SK-N-SH (cell line): ENCODE measurements around the gene APOL6. TPM values are rescaled to one million over a fixed set of nuclear protein-coding genes. Genes with fewer than 3 reads are reported as not detected.

ENCODE experiments used
- CTCF ChIA-PET: fragments of 300-600, 350-600 bp; formaldehyde crosslinking; extraction: SDS; loops from one replicate; lab custom pipeline; 2021; lab: Yijun Ruan, JAX
- POLR2A ChIA-PET: fragments of 350-600 bp; sonication (Branson Sonifier 250); formaldehyde crosslinking; extraction: SDS; loops from one replicate; lab custom pipeline; 2020; ENCODE audit warnings: antibody characterized with exemption, inconsistent platforms; lab: Yijun Ruan, JAX
- DNase-seq: peaks from one replicate; pipeline ENCODE4 v3.0.0; 2012
- H2AFZ ChIP-seq: fragments of 200-600 bp; sonication (generic); 2 replicates; pipeline ENCODE4 v1.8.1; 2016; ENCODE audit warnings: antibody characterized with exemption, mild to moderate bottlenecking, low read depth
- H3F3A ChIP-seq: fragments of 200-600 bp; sonication (generic); replicated peaks from 2 replicates; pipeline ENCODE3; 2016; ENCODE audit warnings: antibody characterized with exemption, mild to moderate bottlenecking; ENCODE audit not compliant: insufficient read depth
- H3K27ac ChIP-seq, 2 experiments: fragments of 200-500 bp in 1 of 2; fragments of 200-600 bp in 1 of 2; sonication (Bioruptor generic) in 1 of 2; sonication (generic), shearing (Covaris generic) in 1 of 2; 2 replicates each; pipeline versions ENCODE4 v1.5.1 to v1.6.1; 2014 to 2016; ENCODE audit warnings: low read depth in 2 of 2, inconsistent platforms in 1 of 2, low read length in 1 of 2, mild to moderate bottlenecking in 1 of 2, mixed read lengths in 1 of 2
- H3K27me3 ChIP-seq: fragments of 200-600 bp; sonication (generic), shearing (Covaris generic); 2 replicates; pipeline ENCODE4 v1.6.1; 2016; ENCODE audit warnings: mixed run types; ENCODE audit not compliant: insufficient read depth
- H3K36me3 ChIP-seq, 2 experiments: fragments of 200-500 bp in 1 of 2; fragments of 200-600 bp in 1 of 2; sonication (Bioruptor generic) in 1 of 2; sonication (generic) in 1 of 2; replicated peaks in 1 of 2; 2 replicates each; pipeline versions ENCODE3 to v1.5.1; 2014 to 2016; ENCODE audit warnings: low read length in 1 of 2, mild to moderate bottlenecking in 1 of 2; ENCODE audit not compliant: insufficient read depth in 2 of 2, control insufficient read depth in 1 of 2
- H3K4me1 ChIP-seq, 2 experiments: fragments of 200-500 bp in 1 of 2; fragments of 200-600 bp in 1 of 2; sonication (Bioruptor generic) in 1 of 2; sonication (generic), shearing (Covaris generic) in 1 of 2; 2 replicates each; pipeline versions ENCODE4 v1.5.1 to v1.6.1; 2014 to 2016; ENCODE audit warnings: low read depth in 1 of 2, low read length in 1 of 2, mixed run types in 1 of 2; ENCODE audit not compliant: insufficient read depth in 2 of 2, control insufficient read depth in 1 of 2
- H3K4me2 ChIP-seq: fragments of 200-600 bp; sonication (generic), shearing (Covaris generic); 2 replicates; pipeline ENCODE4 v1.6.1; 2017; ENCODE audit warnings: mixed run types
- H3K4me3 ChIP-seq, 2 experiments: fragments of 200-500 bp in 1 of 2; fragments of 200-600 bp in 1 of 2; sonication (Bioruptor generic) in 1 of 2; sonication (generic), shearing (Covaris generic) in 1 of 2; 2 replicates each; pipeline versions ENCODE4 v1.5.1 to v1.8.1; 2014 to 2016; ENCODE audit warnings: low read depth in 2 of 2, inconsistent platforms in 1 of 2, low read length in 1 of 2, mild to moderate bottlenecking in 1 of 2, mixed read lengths in 1 of 2, moderate library complexity in 1 of 2
- H3K79me2 ChIP-seq: fragments of 200-600 bp; sonication (generic); 2 replicates; pipeline ENCODE4 v1.8.1; 2017; ENCODE audit warnings: mild to moderate bottlenecking; ENCODE audit not compliant: insufficient read depth
- H3K9ac ChIP-seq: fragments of 200-600 bp; sonication (generic); 2 replicates; pipeline ENCODE4 v1.6.1; 2017; ENCODE audit warnings: mixed run types
- H3K9me2 ChIP-seq: fragments of 200-600 bp; sonication (generic); 2 replicates; pipeline ENCODE4 v1.6.1; 2017; ENCODE audit warnings: mixed run types
- H3K9me3 ChIP-seq: fragments of 200-600 bp; sonication (generic); 2 replicates; pipeline ENCODE4 v1.6.1; 2017; ENCODE audit warnings: mixed run types, mild to moderate bottlenecking, moderate library complexity
- H4K20me1 ChIP-seq: fragments of 200-600 bp; sonication (generic); 2 replicates; pipeline ENCODE4 v1.6.1; 2017; ENCODE audit warnings: mild to moderate bottlenecking, mixed run types; ENCODE audit not compliant: insufficient read depth
- CTCF ChIP-seq: fragments of 200-600 bp; sonication (generic); IDR thresholded peaks from 2 replicates; pipeline ENCODE4 v1.6.1; 2017; ENCODE audit warnings: antibody characterized with exemption, mild to moderate bottlenecking, moderate library complexity
- ELF1 ChIP-seq: IDR thresholded peaks from 2 replicates; pipeline ENCODE4 v1.4.0; 2012
- EP300 ChIP-seq, 2 experiments: IDR thresholded peaks; 2 replicates each; pipeline versions ENCODE4 v1.4.0 to v1.6.1; 2012; ENCODE audit warnings: borderline replicate concordance in 1 of 2, low read depth in 1 of 2, low read length in 1 of 2
- FOSL2 ChIP-seq: IDR thresholded peaks from 2 replicates; pipeline ENCODE4 v1.4.0; 2012; ENCODE audit warnings: low read depth, mild to moderate bottlenecking, moderate library complexity, borderline replicate concordance
- FOXJ3 ChIP-seq: sonication (generic); formaldehyde crosslinking; IDR thresholded peaks from 2 replicates; pipeline ENCODE4 v1.5.1; 2020; ENCODE audit warnings: mild to moderate bottlenecking, missing genetic modification reagents
- FOXM1 ChIP-seq: IDR thresholded peaks from 2 replicates; pipeline ENCODE4 v1.4.0; 2012; ENCODE audit warnings: low read depth, mild to moderate bottlenecking
- GATA2 ChIP-seq: sonication (generic); formaldehyde crosslinking; IDR thresholded peaks from 2 replicates; pipeline ENCODE4 v1.5.0; 2020; ENCODE audit warnings: mild to moderate bottlenecking, missing genetic modification reagents
- JUND ChIP-seq: IDR thresholded peaks from 2 replicates; pipeline ENCODE4 v1.4.0; 2012
- MEF2A ChIP-seq: IDR thresholded peaks from 2 replicates; pipeline ENCODE4 v1.4.0; 2012; ENCODE audit warnings: low read depth, borderline replicate concordance
- MXI1 ChIP-seq: IDR thresholded peaks from 2 replicates; pipeline ENCODE4 v1.6.1; 2012; ENCODE audit warnings: mild to moderate bottlenecking, low read depth, low read length, improper control_type of control experiment
- PBX3 ChIP-seq: IDR thresholded peaks from 2 replicates; pipeline ENCODE4; 2012
- POLR2AphosphoS5 ChIP-seq: IDR thresholded peaks from 2 replicates; pipeline ENCODE4 v1.6.1; 2012; ENCODE audit warnings: low read depth, low read length
- RAD21 ChIP-seq: IDR thresholded peaks from 2 replicates; pipeline ENCODE4 v1.6.1; 2012; ENCODE audit warnings: mild to moderate bottlenecking, low read length
- RCOR1 ChIP-seq: fragments of 150-350 bp; IDR thresholded peaks from 2 replicates; pipeline ENCODE4 v1.6.1; 2017; ENCODE audit warnings: antibody characterized with exemption, low read length
- REST ChIP-seq: IDR thresholded peaks from 2 replicates; pipeline ENCODE4 v1.6.1; 2012; ENCODE audit warnings: mild to moderate bottlenecking, low read depth, low read length, moderate library complexity
- SIN3A ChIP-seq: IDR thresholded peaks from 2 replicates; pipeline ENCODE4 v1.6.1; 2012; ENCODE audit warnings: low read depth, mild to moderate bottlenecking, low read length, moderate library complexity, borderline replicate concordance
- SMC3 ChIP-seq: IDR thresholded peaks from 2 replicates; pipeline ENCODE4 v1.6.1; 2012; ENCODE audit warnings: low read depth, low read length, improper control_type of control experiment
- TCF12 ChIP-seq: IDR thresholded peaks from 2 replicates; pipeline ENCODE4 v1.4.0; 2012
- USF1 ChIP-seq: IDR thresholded peaks from 2 replicates; pipeline ENCODE4 v1.4.0; 2012; ENCODE audit warnings: low read depth, borderline replicate concordance
- YY1 ChIP-seq: IDR thresholded peaks from 2 replicates; pipeline ENCODE4 v1.4.0; 2012; ENCODE audit warnings: low read depth, mild to moderate bottlenecking
- WGBS: methylation state at CpG from one replicate; pipeline ENCODE4 v1.1.6; 2017; ENCODE audit warnings: low lambda C conversion rate; 5-methylcytosine and 5-hydroxymethylcytosine counted together
- polyA plus RNA-seq, 3 experiments: library from polyadenylated mRNA; depleted of rRNA; stranded (reverse); fragments of >200 nt; gene quantifications; 2 replicates each; pipeline ENCODE4 v1.2.3, GENCODE V29; 2012
- TF ChIP-seq, protein P1 (sequence below): IDR thresholded peaks from 2 replicates; pipeline ENCODE4 v1.4.0; 2012; ENCODE audit warnings: low read depth
- TF ChIP-seq, protein P2 (sequence below): fragments of 150-350 bp; IDR thresholded peaks from 2 replicates; pipeline ENCODE4 v1.6.1; 2016; ENCODE audit warnings: mild to moderate bottlenecking, low read depth, low read length
- TF ChIP-seq, protein P3 (sequence below): IDR thresholded peaks from 2 replicates; pipeline ENCODE4 v1.4.0; 2012; ENCODE audit warnings: low read depth, borderline replicate concordance

APOL6 gene
- polyA plus RNA-seq, 1 of the 3 experiments (the other 2 are of a cell fraction), result 0.90 TPM

DNA sequence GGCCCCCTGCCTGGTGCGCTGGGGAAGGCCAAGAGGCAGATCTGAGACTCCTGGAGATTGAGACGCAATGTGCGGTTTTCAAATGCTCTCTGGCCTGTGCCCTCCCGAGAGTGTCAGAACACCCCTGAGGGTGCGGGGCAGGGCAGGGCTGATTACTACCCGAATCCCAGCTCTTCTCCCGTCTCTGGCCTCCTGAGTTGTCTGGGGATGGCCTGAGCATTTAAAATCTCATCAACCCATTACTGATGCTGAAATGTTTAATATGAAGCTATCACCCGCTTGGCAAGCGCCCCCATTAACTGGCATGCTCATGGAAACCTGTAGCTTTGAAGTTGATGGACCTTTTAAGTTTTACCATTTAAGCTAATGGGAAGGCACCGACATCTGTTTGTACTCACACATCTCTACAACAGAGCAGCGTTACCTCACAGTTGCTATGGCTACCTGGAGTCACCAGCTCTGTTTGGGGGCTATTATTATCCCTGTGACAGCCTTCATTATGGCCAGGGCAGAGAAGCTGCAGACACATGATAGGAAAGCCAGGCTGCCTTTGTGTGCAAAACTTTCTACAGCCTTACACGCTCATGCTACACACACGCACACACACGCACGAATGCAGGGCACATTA lies 27.5 kb upstream of the APOL6 start:
- Histone ChIP-seq H3K36me3 (no peaks in the 10 kb centered on the region), H3K27me3 (no peaks in the 10 kb centered on the region), H3K27ac (peak overlapping the region; percentile 23 to 81; a peak in 3 of 4 replicates), H3K9ac (no peak overlapping the region), H3K9me3 (no peaks in the 10 kb centered on the region), H3K79me2 (no peaks in the 10 kb centered on the region), H3K4me1 (peaks cover 0 to 34% of the 10 kb centered on the region in 2 experiments; a peak in 2 of 4 replicates), H3F3A (no peaks in the 10 kb centered on the region), H3K4me2 (no peak overlapping the region), H3K9me2 (no peaks in the 10 kb centered on the region), H4K20me1 (no peaks in the 10 kb centered on the region), H3K4me3 (no peak overlapping the region), H2AFZ (no peak overlapping the region)
- peak; percentile 77 for DNase-seq
- ChIA-PET POLR2A (interaction anchor here (0.8 to 1.0 kb wide), 3 partner anchors 9 to 270 kb away, joined by 3 to 6 read pairs (median 3); no protein-coding TSS in a partner anchor), CTCF (interaction anchor here (0.9 to 4.1 kb wide), 15 partner anchors 9 to 309 kb away, joined by 3 to 40 read pairs (median 4); no protein-coding TSS in a partner anchor)
- WGBS, result 78% methylated on average over 13 of the region's 15 CpGs
- no peak for TF ChIP-seq CTCF
- peak; percentile 47; the same call in 1 of the 2 replicates for TF ChIP-seq RCOR1
- TF ChIP-seq FOXM1, result no peak
- no peak for TF ChIP-seq SMC3
- TF ChIP-seq GATA2, result no peak; the same call in 1 of the 2 replicates
- peak in 1 of 2 experiments; percentile 53; a peak in 1 of 4 replicates for TF ChIP-seq EP300 (IDR thresholded peaks at IDR 0.05; ENCODE audit: borderline replicate concordance in 1 of 2, low read depth in 1 of 2, low read length in 1 of 2)
- no peak for TF ChIP-seq MEF2A
- TF ChIP-seq RAD21, result no peak; the same call in 1 of the 2 replicates
- peak; percentile 87 for TF ChIP-seq MXI1
- TF ChIP-seq, protein P1, sequence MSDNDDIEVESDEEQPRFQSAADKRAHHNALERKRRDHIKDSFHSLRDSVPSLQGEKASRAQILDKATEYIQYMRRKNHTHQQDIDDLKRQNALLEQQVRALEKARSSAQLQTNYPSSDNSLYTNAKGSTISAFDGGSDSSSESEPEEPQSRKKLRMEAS, result no peak
- TF ChIP-seq FOXJ3 (CRISPR knock-in tag), result no peak
- TF ChIP-seq, protein P2, sequence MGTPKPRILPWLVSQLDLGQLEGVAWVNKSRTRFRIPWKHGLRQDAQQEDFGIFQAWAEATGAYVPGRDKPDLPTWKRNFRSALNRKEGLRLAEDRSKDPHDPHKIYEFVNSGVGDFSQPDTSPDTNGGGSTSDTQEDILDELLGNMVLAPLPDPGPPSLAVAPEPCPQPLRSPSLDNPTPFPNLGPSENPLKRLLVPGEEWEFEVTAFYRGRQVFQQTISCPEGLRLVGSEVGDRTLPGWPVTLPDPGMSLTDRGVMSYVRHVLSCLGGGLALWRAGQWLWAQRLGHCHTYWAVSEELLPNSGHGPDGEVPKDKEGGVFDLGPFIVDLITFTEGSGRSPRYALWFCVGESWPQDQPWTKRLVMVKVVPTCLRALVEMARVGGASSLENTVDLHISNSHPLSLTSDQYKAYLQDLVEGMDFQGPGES, result 0 out of 2 replicates have a peak, but pooled peaks have one; percentile 9
- no peak for TF ChIP-seq ELF1
- no peak for TF ChIP-seq REST
- no peak for TF ChIP-seq POLR2AphosphoS5
- no peak for TF ChIP-seq FOSL2
- TF ChIP-seq JUND, result no peak
- TF ChIP-seq SIN3A, result no peak
- TF ChIP-seq YY1, result no peak
- TF ChIP-seq USF1, result no peak
- TF ChIP-seq TCF12, result no peak
- no peak for TF ChIP-seq PBX3
- TF ChIP-seq, protein P3, sequence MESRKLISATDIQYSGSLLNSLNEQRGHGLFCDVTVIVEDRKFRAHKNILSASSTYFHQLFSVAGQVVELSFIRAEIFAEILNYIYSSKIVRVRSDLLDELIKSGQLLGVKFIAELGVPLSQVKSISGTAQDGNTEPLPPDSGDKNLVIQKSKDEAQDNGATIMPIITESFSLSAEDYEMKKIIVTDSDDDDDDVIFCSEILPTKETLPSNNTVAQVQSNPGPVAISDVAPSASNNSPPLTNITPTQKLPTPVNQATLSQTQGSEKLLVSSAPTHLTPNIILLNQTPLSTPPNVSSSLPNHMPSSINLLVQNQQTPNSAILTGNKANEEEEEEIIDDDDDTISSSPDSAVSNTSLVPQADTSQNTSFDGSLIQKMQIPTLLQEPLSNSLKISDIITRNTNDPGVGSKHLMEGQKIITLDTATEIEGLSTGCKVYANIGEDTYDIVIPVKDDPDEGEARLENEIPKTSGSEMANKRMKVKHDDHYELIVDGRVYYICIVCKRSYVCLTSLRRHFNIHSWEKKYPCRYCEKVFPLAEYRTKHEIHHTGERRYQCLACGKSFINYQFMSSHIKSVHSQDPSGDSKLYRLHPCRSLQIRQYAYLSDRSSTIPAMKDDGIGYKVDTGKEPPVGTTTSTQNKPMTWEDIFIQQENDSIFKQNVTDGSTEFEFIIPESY, result no peak
